Fibroblast of the aortic adventitia (primary cell): ENCODE data around the gene KMT2D. TPM values are rescaled to one million over a fixed set of nuclear protein-coding genes. Genes with fewer than 3 reads are reported as not detected.

Source experiments
- DNase-seq: peaks from one replicate; pipeline ENCODE4 v3.0.0-alpha.2; 2010; ENCODE audit warnings: low read depth
- H3K4me3 ChIP-seq: 2 replicates; pipeline ENCODE4 v1.5.1; 2011; ENCODE audit warnings: low read depth, mild to moderate bottlenecking, control low read depth, low read length, moderate library complexity
- total RNA-seq: library from RNA; depleted of rRNA; stranded (reverse); fragments of >200 nt; gene quantifications from 2 replicates; pipeline ENCODE4 v1.2.3, GENCODE V29; 2012; ENCODE audit warnings: low replicate concordance
- TF ChIP-seq, protein P1 (sequence below): IDR thresholded peaks from 2 replicates; pipeline ENCODE4 v1.5.1; 2011; ENCODE audit warnings: mild to moderate bottlenecking, low read length, control low read depth, inconsistent platforms; ENCODE audit not compliant: insufficient read depth

Gene KMT2D
- total RNA-seq, 1 donor, result 23.8 TPM

DNA sequence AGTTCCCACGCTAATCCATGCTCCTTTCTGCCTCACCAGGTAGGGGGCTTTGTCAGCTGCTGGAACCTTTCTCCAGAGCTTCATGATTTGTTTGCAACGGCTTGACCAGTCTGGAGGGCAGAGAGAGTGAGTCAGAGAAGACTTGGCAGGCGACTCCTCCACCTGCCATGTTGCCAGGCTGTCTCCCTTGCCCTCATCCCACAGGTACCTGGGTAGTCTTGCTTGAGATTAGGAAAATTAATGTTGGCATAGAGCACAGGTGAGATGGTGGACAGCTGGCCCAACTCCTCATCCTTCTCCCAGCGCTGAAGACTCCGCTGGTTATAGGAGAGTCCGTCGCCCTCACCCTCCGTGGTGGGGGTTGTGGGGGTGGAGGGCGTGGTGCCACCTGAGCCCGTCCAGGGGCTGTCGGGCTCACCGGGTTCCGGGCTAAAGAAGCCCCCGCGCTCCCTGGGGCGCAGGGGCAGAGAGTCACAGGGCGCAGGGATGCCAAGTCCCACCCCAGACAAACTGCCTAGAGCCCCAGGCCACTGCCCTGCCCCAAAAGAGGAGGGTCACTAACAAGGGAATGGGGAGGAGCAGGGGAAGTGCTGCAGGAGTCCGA is 18.6 kb downstream of the KMT2D start:
- TF ChIP-seq, protein P1, sequence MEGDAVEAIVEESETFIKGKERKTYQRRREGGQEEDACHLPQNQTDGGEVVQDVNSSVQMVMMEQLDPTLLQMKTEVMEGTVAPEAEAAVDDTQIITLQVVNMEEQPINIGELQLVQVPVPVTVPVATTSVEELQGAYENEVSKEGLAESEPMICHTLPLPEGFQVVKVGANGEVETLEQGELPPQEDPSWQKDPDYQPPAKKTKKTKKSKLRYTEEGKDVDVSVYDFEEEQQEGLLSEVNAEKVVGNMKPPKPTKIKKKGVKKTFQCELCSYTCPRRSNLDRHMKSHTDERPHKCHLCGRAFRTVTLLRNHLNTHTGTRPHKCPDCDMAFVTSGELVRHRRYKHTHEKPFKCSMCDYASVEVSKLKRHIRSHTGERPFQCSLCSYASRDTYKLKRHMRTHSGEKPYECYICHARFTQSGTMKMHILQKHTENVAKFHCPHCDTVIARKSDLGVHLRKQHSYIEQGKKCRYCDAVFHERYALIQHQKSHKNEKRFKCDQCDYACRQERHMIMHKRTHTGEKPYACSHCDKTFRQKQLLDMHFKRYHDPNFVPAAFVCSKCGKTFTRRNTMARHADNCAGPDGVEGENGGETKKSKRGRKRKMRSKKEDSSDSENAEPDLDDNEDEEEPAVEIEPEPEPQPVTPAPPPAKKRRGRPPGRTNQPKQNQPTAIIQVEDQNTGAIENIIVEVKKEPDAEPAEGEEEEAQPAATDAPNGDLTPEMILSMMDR, result no peak
- H3K4me3 ChIP-seq, result no peak overlapping the region
- no peak for DNase-seq

DNA sequence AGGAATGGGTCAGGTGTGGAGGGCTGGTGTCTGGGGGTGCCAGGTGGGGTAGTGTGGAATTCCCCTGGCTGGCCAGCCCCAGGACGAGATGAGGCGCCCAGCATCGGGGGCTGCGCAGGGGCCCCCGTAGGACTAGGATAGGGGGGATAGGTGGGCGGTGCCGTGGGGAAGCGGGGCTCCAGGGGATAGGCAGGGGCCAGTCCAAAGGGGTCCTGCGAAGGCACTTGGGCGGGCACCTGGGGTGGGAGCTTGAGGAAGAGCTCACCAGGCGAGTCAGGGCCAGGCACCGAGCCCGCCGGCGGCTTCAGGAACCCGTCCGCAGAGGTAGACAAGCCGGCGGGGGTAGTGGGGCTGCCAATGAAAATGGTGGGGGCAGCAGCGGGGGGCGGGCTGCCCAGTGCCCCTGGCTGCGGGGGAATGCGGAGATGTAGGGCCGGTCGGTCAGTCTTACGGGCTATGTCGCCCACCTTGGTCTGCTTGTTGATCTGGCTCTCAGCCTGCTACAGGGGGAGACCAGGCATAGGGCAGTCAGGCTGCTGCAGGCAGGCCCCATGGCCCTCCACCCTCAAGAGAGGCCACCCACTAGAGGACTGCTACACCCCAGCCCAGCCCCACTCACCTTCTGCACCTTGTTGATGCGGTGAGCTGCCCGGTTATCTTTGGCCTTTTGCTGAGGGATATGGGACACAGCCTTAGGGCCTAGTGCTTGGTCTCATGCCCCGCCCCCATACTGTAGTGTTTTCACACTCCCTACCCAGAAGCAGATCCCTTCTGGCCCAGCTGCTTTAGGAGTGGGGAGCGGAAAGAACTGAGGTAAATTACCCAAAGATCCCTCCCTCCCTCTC is 19.3 kb downstream of the KMT2D start:
- TF ChIP-seq, protein P1, result no peak

DNA sequence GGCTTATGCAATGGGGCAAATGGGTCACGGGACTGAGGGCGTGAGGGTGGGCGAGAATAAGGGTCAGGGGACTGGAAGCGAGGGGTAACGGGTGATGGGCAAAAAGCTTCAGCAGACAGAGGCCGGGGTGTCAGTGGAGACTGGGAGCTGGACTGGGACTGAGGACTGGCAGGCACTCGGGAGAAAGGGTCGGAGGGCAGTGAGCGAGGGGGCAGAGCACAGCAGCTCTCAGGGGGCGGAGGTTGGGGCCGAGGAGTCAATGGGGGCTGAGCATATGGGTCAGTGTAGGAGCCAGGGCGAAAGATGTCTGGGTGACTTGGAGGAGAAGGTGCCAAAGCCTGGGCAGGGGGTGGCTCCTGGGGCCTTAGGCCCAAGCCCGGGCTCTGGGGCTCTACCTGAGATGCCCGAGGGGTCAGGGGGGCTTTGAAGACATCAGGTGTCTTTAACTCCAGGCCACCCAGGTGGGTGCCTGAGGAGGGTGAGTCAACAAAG is 20.2 kb downstream of the KMT2D start:
- TF ChIP-seq, protein P1, result no peak
- no peak for DNase-seq
- no peak overlapping the region for H3K4me3 ChIP-seq

More for the DNA sequence above, 19.3 kb downstream of the KMT2D start:
- no peak overlapping the region for H3K4me3 ChIP-seq
- no peak for DNase-seq

GRCh38 chr12:49039421-49040363 is 20.9 kb downstream of the KMT2D start:
- TF ChIP-seq, protein P1, result no peak
- DNase-seq, result no peak

GRCh38 chr12:49038291-49038955 is 22.2 kb downstream of the KMT2D start:
- TF ChIP-seq, protein P1, result no peak
- DNase-seq, result no peak
- no peak overlapping the region for H3K4me3 ChIP-seq

More at GRCh38 chr12:49039421-49040363, 20.9 kb downstream of the KMT2D start:
- no peak overlapping the region for H3K4me3 ChIP-seq

- no peak for DNase-seq
- H3K4me3 ChIP-seq, result no peak overlapping the region
- TF ChIP-seq, protein P1, result no peak
Measured at GRCh38 chr12:49037947-49038237, 22.7 kb downstream of the KMT2D start.
